ENCODE measurements around the gene SUV39H2. TPM values are rescaled to one million over a fixed set of nuclear protein-coding genes. Genes with fewer than 3 reads are reported as not detected.

Gene SUV39H2
- total RNA-seq, 4 donors from 2014 or later = 3.1 to 11.3 (median 3.6) TPM

GRCh38 chr10:14879928-14880193 is 1.2 kb downstream of the SUV39H2 start:
- no peak for TF ChIP-seq CTCF (IDR thresholded peaks at IDR 0.05; ENCODE audit: low read depth)

- TF ChIP-seq CTCF (IDR thresholded peaks at IDR 0.05; ENCODE audit: low read depth) = no peak
Measured at GRCh38 chr10:14880229-14880628, 1.6 kb downstream of the SUV39H2 start.

GRCh38 chr10:14884082-14884481 is 5.4 kb downstream of the SUV39H2 start:
- TF ChIP-seq CTCF (IDR thresholded peaks at IDR 0.05; ENCODE audit: low read depth) = no peak

GRCh38 chr10:14889318-14889717 is 10.7 kb downstream of the SUV39H2 start:
- no peak for TF ChIP-seq CTCF (IDR thresholded peaks at IDR 0.05; ENCODE audit: low read depth)

GRCh38 chr10:14891151-14891550 is 12.5 kb downstream of the SUV39H2 start:
- no peak for TF ChIP-seq CTCF (IDR thresholded peaks at IDR 0.05; ENCODE audit: low read depth)

GRCh38 chr10:14904316-14904732 is 25.7 kb downstream of the SUV39H2 start:
- no peak for TF ChIP-seq CTCF (IDR thresholded peaks at IDR 0.05; ENCODE audit: low read depth)

- no peak for TF ChIP-seq CTCF (IDR thresholded peaks at IDR 0.05; ENCODE audit: low read depth)
Measured at GRCh38 chr10:14904864-14905263, 26.2 kb downstream of the SUV39H2 start.

GRCh38 chr10:14905890-14906289 is 27.2 kb downstream of the SUV39H2 start:
- TF ChIP-seq CTCF (IDR thresholded peaks at IDR 0.05; ENCODE audit: low read depth) = no peak
